Nephron (organoid): ENCODE data around the gene SLC8A2.

Experiments used
- H3K27ac Mint-ChIP-seq, 3 experiments: 2 replicates each; pipeline ENCODE4 v1.8.0; 2020; ENCODE audit warnings: mixed read lengths in 3 of 3, mild to moderate bottlenecking in 2 of 3, moderate library complexity in 1 of 3
- H3K27me3 Mint-ChIP-seq: 2 replicates; pipeline ENCODE4 v1.8.0; 2021; ENCODE audit warnings: low read depth, mild to moderate bottlenecking, moderate library complexity, mixed read lengths
- H3K36me3 Mint-ChIP-seq: 2 replicates; pipeline ENCODE4 v1.8.0; 2020; ENCODE audit warnings: low read depth, mixed read lengths
- H3K4me1 Mint-ChIP-seq: 2 replicates; pipeline ENCODE4 v1.8.0; 2020; ENCODE audit warnings: mixed read lengths
- H3K4me3 Mint-ChIP-seq, 3 experiments: 2 replicates each; pipeline ENCODE4 v1.8.0; 2020; ENCODE audit warnings: mild to moderate bottlenecking in 3 of 3, mixed read lengths in 3 of 3, moderate library complexity in 2 of 3
- H3K9me3 Mint-ChIP-seq: 2 replicates; pipeline ENCODE4 v1.8.0; 2020; ENCODE audit warnings: mixed read lengths
- TF ChIP-seq, protein P1 (sequence below), 3 experiments: fragments of 200-600 bp; sonication (generic); IDR thresholded peaks; one replicate each; pipeline ENCODE4 v1.5.0; 2021; ENCODE audit warnings: antibody characterized with exemption in 3 of 3; ENCODE audit not compliant: unreplicated experiment in 3 of 3

SLC8A2 gene

DNA sequence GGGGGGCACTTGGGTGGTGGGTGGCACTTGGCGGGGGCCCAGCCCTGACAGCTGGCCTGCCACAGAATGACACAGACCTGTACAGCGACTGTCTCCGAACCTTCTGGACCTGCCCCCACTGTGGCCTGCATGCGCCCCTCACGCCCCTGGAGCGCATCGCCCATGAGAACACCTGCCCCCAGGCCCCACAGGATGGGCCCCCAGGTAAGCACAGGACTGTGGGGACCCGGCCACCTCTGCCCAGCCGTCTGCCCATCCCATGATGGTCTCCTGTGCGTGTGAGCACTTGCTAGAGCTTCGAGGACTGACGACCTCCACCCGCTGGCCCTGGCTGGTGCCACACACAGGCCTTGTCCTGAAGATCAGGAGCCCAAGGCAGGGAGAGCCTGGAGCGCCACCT is 90.6 kb downstream of the SLC8A2 start:
- H3K27me3 Mint-ChIP-seq = no peaks in the 10 kb centered on the region

DNA sequence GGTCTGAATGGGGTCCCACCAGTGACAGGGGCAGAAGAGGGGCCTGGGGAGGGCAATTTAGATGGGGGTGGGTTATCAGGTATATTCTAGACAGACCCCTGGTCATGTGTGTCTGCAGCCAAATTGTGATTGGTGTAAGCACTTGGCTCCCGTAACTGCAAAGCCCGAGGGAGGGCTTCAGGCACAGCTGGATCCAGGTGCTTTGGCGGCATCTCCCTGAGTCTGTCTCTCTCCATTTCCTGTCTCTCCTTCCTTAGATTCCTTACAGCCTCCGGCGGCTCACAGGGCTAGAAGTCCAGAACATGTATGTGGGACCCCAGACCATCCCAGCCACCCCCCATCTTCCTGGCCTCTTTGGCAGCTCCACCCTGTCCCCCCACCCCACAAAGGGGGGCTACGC is 91.1 kb downstream of the SLC8A2 start:
- Mint-ChIP-seq H3K36me3 (peaks cover 32% of the 10 kb centered on the region), H3K9me3 (no peaks in the 10 kb centered on the region), H3K27ac (no peak overlapping the region), H3K27me3 (no peaks in the 10 kb centered on the region), H3K4me3 (no peak overlapping the region), H3K4me1 (no peaks in the 10 kb centered on the region)
- TF ChIP-seq, protein P1, sequence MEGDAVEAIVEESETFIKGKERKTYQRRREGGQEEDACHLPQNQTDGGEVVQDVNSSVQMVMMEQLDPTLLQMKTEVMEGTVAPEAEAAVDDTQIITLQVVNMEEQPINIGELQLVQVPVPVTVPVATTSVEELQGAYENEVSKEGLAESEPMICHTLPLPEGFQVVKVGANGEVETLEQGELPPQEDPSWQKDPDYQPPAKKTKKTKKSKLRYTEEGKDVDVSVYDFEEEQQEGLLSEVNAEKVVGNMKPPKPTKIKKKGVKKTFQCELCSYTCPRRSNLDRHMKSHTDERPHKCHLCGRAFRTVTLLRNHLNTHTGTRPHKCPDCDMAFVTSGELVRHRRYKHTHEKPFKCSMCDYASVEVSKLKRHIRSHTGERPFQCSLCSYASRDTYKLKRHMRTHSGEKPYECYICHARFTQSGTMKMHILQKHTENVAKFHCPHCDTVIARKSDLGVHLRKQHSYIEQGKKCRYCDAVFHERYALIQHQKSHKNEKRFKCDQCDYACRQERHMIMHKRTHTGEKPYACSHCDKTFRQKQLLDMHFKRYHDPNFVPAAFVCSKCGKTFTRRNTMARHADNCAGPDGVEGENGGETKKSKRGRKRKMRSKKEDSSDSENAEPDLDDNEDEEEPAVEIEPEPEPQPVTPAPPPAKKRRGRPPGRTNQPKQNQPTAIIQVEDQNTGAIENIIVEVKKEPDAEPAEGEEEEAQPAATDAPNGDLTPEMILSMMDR (IDR thresholded peaks at IDR 0.05; ENCODE audit: unreplicated experiment in 3 of 3) = no peak

More for the DNA sequence above, 90.6 kb downstream of the SLC8A2 start:
- Mint-ChIP-seq H3K9me3 (no peaks in the 10 kb centered on the region), H3K4me3 (no peak overlapping the region), H3K36me3 (peaks cover 29% of the 10 kb centered on the region), H3K27ac (no peak overlapping the region), H3K4me1 (no peaks in the 10 kb centered on the region)
- TF ChIP-seq, protein P1 (IDR thresholded peaks at IDR 0.05; ENCODE audit: unreplicated experiment in 3 of 3) = no peak

DNA sequence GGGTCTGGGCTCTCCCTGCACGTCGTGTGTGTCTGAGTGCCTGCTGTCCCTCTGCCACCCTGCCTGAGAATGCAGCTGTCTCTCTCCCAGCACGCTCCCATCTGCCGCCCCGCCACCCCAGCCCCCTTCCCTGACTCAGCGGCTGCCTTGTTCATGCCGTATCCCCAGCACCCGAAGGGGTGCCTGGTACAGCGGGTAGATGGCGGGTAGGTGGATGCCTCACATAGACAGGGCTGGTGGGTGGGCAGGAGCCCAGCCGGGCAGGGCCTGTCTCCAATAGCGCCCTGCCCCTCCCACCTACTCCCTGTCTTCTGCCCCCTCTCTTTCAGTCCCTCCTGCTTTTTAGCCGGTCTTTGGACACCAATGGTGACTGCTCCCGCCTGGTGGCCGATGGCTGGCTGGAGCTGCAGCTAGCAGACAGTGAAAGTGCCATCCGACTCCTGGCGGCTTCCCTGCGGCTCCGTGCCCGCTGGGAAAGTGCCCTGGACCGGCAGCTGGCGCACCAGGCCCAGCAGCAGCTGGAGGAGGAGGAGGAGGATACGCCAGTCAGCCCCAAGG is 92.2 kb downstream of the SLC8A2 start:
- TF ChIP-seq, protein P1 (IDR thresholded peaks at IDR 0.05; ENCODE audit: unreplicated experiment in 3 of 3) = no peak

DNA sequence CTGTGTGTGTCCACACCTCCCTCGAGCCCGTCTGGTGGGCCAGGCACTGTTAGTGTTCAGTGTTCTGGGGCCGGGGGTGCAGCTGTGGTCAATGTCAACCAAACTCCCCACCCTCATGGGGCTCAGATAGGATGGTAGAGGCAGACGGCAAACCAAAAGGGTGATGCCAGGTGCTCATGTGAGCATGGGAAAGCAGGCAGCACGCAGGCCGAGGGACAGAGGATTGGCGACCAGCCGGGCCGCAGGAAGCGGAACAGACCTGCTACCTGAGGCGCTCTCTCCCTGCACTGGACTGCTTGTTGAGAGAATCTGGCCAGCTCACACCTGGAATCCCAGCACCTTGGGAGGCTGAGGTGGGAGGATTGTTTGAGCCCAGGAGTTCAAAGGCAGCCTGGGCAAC is 93.4 kb downstream of the SLC8A2 start:
- peaks cover 37% of the 10 kb centered on the region for H3K36me3 Mint-ChIP-seq
- H3K4me1 Mint-ChIP-seq = no peaks in the 10 kb centered on the region
- no peak overlapping the region for H3K4me3 Mint-ChIP-seq
- no peaks in the 10 kb centered on the region for H3K27me3 Mint-ChIP-seq
- no peak overlapping the region for H3K27ac Mint-ChIP-seq
- no peaks in the 10 kb centered on the region for H3K9me3 Mint-ChIP-seq
- TF ChIP-seq, protein P1 (IDR thresholded peaks at IDR 0.05; ENCODE audit: unreplicated experiment in 3 of 3) = no peak

More for the DNA sequence above, 92.2 kb downstream of the SLC8A2 start:
- no peaks in the 10 kb centered on the region for H3K9me3 Mint-ChIP-seq
- no peak overlapping the region for H3K27ac Mint-ChIP-seq
- peaks cover 35% of the 10 kb centered on the region for H3K36me3 Mint-ChIP-seq
- no peaks in the 10 kb centered on the region for H3K4me1 Mint-ChIP-seq
- no peak overlapping the region for H3K4me3 Mint-ChIP-seq
- no peaks in the 10 kb centered on the region for H3K27me3 Mint-ChIP-seq
